H1 (cell line): ENCODE results near the gene GSDME.

Source experiments
- CTCF ChIP-seq, 3 experiments: IDR thresholded peaks; 1 replicate in 2 of 3; 2 replicates in 1 of 3; pipeline versions ENCODE4 v1.5.1 to v1.6.1; 2011; ENCODE audit warnings: low read length in 3 of 3, mild to moderate bottlenecking in 3 of 3, inconsistent platforms in 2 of 3, low read depth in 1 of 3, moderate library complexity in 1 of 3; ENCODE audit not compliant: insufficient read depth in 1 of 3; ENCODE audit errors: control extremely low read depth in 1 of 3
- POLR2A ChIP-seq, 2 experiments: IDR thresholded peaks; 1 replicate in 1 of 2; 2 replicates in 1 of 2; pipeline ENCODE4 v1.6.1; 2011; ENCODE audit warnings: low read depth in 2 of 2, low read length in 2 of 2, mild to moderate bottlenecking in 2 of 2; ENCODE audit errors: control extremely low read depth in 1 of 2
- SP1 ChIP-seq: IDR thresholded peaks from 2 replicates; pipeline ENCODE4 v1.6.1; 2011; ENCODE audit warnings: low read depth, low read length
- ZNF274 ChIP-seq: IDR thresholded peaks from 2 replicates; pipeline ENCODE4 v1.7.0; 2012; ENCODE audit warnings: low read length, borderline replicate concordance; ENCODE audit errors: extremely low read depth

GRCh38 chr7:24739306-24739705, 18.0 kb downstream of the GSDME start:
- no peak for TF ChIP-seq POLR2A (IDR thresholded peaks at IDR 0.05; ENCODE audit: control extremely low read depth in 1 of 2, low read depth in 2 of 2, low read length in 2 of 2)
- TF ChIP-seq CTCF (IDR thresholded peaks at IDR 0.05; ENCODE audit: control extremely low read depth in 1 of 3, insufficient read depth in 1 of 3, low read depth in 1 of 3, low read length in 3 of 3): no peak
- TF ChIP-seq ZNF274: no peak
- no peak for TF ChIP-seq SP1
